Urinary bladder (tissue), 4 donors: ENCODE measurements around the gene EYA4. TPM values are rescaled to one million over a fixed set of nuclear protein-coding genes. Genes with fewer than 3 reads are reported as not detected.

Experiments
- DNase-seq: peaks from one replicate; pipeline ENCODE4 v3.0.0-alpha.2; 2015; ENCODE audit errors: extremely low spot score
- H3K27ac ChIP-seq: one replicate; pipeline ENCODE4 v1.5.1; 2013; ENCODE audit warnings: low read depth, mild to moderate bottlenecking, moderate library complexity
- H3K36me3 ChIP-seq: one replicate; pipeline ENCODE4 v1.6.1; 2013; ENCODE audit warnings: mild to moderate bottlenecking, moderate library complexity; ENCODE audit not compliant: insufficient read depth
- H3K4me1 ChIP-seq: one replicate; pipeline ENCODE4 v1.6.1; 2013; ENCODE audit warnings: mild to moderate bottlenecking, moderate library complexity; ENCODE audit not compliant: insufficient read depth
- H3K4me3 ChIP-seq: one replicate; pipeline ENCODE4 v1.5.1; 2013; ENCODE audit warnings: low read depth, low read length
- WGBS: extraction: QIAGEN DNeasy Blood & Tissue Kit; methylation state at CpG from one replicate; pipeline ENCODE4 v1.1.7; 2013; 5-methylcytosine and 5-hydroxymethylcytosine counted together
- polyA plus RNA-seq: library from polyadenylated mRNA; stranded (reverse); fragments of 200-250 nt; gene quantifications from one replicate; pipeline ENCODE4 v1.2.3, GENCODE V29; 2013
- total RNA-seq: library from RNA; depleted of rRNA; stranded (reverse); fragments of >200 nt; gene quantifications from one replicate; pipeline ENCODE4 v1.2.3, GENCODE V29; 2014
- donor health status: healthy with polysubstance abuse.
- donor health status: healthy.

Gene EYA4
- total and polyA plus RNA-seq, 2 donors = 1.3 to 20.9 TPM

- 90% methylated on average over 1 of the region's 1 CpG for WGBS
- H3K27ac ChIP-seq = no peak overlapping the region
These were observed 118.6 kb downstream of the EYA4 start for GRCh38 chr6:133359760-133360159.

GRCh38 chr6:133360194-133360593 is 119.0 kb downstream of the EYA4 start:
- Histone ChIP-seq H3K36me3 (no peaks in the 10 kb centered on the region), H3K4me3 (no peak overlapping the region), H3K4me1 (no peaks in the 10 kb centered on the region), H3K27ac (no peak overlapping the region)
- WGBS = 85% methylated on average over 5 of the region's 5 CpGs
- DNase-seq = no peak

More at GRCh38 chr6:133359760-133360159, 118.6 kb downstream of the EYA4 start:
- DNase-seq = no peak
- H3K36me3 ChIP-seq = no peaks in the 10 kb centered on the region
- no peak overlapping the region for H3K4me3 ChIP-seq
- H3K4me1 ChIP-seq = no peaks in the 10 kb centered on the region

GRCh38 chr6:133362813-133363212 is 121.7 kb downstream of the EYA4 start:
- Histone ChIP-seq H3K4me3 (no peak overlapping the region), H3K36me3 (no peaks in the 10 kb centered on the region), H3K27ac (no peak overlapping the region), H3K4me1 (no peaks in the 10 kb centered on the region)
- no peak for DNase-seq
- 73% methylated on average over 4 of the region's 4 CpGs for WGBS

DNA sequence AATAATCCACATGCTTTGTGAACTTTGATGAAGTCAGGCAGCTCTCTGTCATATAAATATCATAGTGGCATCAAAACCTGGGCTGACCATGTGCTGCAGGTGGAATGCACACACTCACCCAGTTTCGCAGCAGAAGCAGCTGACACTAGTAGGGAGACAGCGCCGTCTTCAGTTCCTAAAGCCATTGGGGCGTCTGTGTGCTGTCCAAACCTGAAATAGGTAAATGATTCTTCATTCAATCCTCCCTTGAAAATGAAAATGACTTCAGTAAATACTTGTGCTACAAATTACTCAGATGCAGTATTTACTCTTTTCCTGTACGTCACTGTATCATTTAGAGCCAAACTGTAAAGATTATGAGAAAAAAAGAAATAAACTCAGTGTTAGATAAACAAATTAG is 127.5 kb downstream of the EYA4 start:
- H3K4me3 ChIP-seq = no peak overlapping the region
- DNase-seq = no peak
- peaks cover 2% of the 10 kb centered on the region for H3K4me1 ChIP-seq
- WGBS = 47% methylated on average over 5 of the region's 5 CpGs
- no peak overlapping the region for H3K27ac ChIP-seq
- no peaks in the 10 kb centered on the region for H3K36me3 ChIP-seq

DNA sequence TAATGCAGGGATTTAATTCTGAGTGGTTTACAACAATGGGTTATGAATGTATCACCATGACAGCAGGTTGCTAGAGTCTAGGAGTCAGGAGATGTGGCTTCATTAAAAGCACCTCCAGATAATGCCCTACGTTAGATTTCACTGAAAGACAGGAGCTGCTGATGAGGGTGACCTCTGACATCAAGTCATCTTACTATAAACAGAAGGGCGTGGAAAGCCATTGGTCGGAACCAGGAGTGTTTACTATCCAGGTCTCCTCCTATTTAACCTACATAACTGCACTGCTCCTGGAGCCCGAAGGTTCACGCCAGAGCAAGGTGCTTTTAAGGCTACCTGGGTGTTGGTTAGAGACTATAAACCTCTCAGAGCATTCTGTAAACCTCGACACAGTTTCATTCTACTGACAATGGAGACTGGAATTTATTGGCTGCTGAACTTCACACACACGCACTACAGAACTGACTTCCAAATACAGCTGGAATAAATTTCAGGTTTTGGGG is 128.7 kb downstream of the EYA4 start:
- no peaks in the 10 kb centered on the region for H3K36me3 ChIP-seq
- no peak overlapping the region for H3K4me3 ChIP-seq
- no peak for DNase-seq
- WGBS = 51% methylated on average over 7 of the region's 7 CpGs
- H3K27ac ChIP-seq = no peak overlapping the region
- H3K4me1 ChIP-seq = peaks cover 2% of the 10 kb centered on the region

DNA sequence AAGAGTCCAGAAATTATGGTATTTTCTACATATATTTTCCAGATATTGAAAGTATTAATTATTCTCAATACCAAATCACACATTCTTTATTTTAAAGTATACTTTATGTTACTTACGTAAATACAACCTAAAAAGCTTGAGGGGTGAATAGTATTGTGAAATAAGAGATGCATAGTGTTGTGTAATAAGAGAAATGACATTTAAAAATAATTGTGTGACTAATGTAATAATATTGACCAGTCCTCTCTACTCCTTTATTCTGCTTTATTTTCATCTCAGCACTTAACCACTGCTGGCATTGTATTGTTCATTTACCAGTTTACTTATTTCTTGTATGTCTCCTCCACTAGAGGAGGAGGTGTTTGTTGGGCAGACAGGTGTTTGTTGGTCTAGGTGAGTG is 135.6 kb downstream of the EYA4 start:
- 93% methylated on average over 1 of the region's 1 CpG for WGBS
- Histone ChIP-seq H3K4me3 (no peak overlapping the region), H3K36me3 (no peaks in the 10 kb centered on the region), H3K4me1 (no peaks in the 10 kb centered on the region), H3K27ac (no peak overlapping the region)
- no peak for DNase-seq

DNA sequence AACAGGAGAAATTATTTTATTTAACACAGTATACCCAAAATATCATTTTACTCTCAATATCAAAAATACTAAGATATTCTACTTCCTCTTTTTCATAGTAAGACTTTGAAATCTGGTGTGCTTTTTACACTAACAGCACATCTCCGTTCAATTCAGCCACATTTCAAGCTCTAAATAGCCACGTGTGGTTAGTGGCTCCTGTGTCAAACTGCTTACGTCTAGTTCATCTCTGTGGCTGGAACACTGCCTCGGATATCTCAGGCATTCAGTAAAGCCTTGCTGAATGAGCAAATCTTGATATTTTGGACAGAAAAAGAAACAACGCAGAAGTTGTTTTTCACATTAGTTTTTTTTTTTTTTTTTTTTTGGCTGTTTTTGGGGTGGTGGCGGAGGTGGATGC is 136.1 kb downstream of the EYA4 start:
- DNase-seq = no peak
- Histone ChIP-seq H3K4me1 (no peaks in the 10 kb centered on the region), H3K27ac (no peak overlapping the region), H3K36me3 (no peaks in the 10 kb centered on the region), H3K4me3 (no peak overlapping the region)
- WGBS = 60% methylated on average over 6 of the region's 6 CpGs

DNA sequence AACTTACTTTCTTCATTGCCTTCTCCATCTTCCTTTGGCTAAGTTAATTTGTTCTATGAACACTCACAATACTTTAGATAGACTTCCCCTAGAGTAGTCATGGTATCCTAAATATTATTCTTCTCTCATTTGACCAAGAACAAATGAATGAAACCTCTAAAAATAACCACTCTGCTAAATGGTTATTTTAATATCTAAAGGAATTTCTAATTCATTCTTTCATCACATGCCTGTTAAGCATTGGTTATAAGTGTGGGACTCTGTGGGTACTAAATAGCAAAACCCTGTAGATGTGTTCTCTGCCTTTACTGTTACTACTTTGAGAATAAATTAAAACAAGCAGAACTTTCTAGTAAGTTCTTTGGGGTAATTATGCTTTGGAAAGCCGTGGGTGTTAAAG is 138.9 kb downstream of the EYA4 start:
- WGBS = 85% methylated on average over 1 of the region's 1 CpG
- H3K4me1 ChIP-seq = no peaks in the 10 kb centered on the region
- H3K27ac ChIP-seq = no peak overlapping the region
- no peaks in the 10 kb centered on the region for H3K36me3 ChIP-seq
- H3K4me3 ChIP-seq = no peak overlapping the region
- DNase-seq = no peak

DNA sequence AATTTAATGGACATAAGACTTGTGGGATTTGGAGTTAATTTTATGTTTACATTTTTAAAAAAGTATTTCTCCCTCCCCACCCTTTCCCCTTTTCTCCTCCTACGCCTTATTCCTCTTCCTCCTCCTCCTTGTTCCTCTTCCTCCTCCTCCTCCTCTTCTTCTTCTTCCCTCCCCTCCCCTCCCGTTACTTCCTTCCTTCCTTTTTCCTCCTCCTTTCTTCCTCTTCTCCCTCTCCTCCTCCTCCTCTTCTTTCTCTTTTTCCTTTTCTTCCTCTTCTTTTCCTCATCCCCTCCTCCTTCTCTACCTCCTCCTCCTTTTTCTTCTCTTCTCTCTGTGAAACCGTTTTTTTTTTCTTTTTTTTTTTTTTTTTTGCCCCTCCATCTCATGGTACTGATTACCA is 139.6 kb downstream of the EYA4 start:
- 77% methylated on average over 3 of the region's 3 CpGs for WGBS
- no peak for DNase-seq
- Histone ChIP-seq H3K4me3 (no peak overlapping the region), H3K27ac (no peak overlapping the region), H3K4me1 (no peaks in the 10 kb centered on the region), H3K36me3 (no peaks in the 10 kb centered on the region)

DNA sequence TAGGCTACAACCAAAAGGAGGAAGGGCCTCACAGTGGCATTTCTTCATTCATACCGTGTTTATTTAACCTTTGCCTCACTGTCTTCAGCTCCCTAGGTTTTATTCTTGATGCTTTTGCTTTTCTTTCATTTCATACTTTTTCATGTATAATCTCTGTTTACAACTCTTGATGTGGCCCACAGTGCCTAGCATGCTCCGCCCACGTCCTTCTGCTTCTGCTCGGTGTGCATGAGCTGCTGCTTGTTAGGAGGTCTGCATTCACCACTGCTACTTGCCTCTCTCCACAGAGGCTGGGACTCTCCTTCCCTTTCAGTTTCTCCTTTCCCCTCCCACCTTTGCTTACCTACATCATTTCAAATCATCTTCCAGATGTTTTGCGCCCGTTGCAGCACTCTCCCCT is 147.6 kb downstream of the EYA4 start:
- 67% methylated on average over 6 of the region's 6 CpGs for WGBS
- Histone ChIP-seq H3K4me3 (no peak overlapping the region), H3K36me3 (no peaks in the 10 kb centered on the region), H3K27ac (no peak overlapping the region), H3K4me1 (no peaks in the 10 kb centered on the region)
- DNase-seq = no peak

- H3K27ac ChIP-seq = no peak overlapping the region
- no peak for DNase-seq
- WGBS = 96% methylated on average over 9 of the region's 9 CpGs
- H3K4me3 ChIP-seq = no peak overlapping the region
- no peaks in the 10 kb centered on the region for H3K4me1 ChIP-seq
- no peaks in the 10 kb centered on the region for H3K36me3 ChIP-seq
These were observed 149.0 kb downstream of the EYA4 start for GRCh38 chr6:133390168-133390567.

GRCh38 chr6:133392015-133392414 is 150.9 kb downstream of the EYA4 start:
- WGBS = 86% methylated on average over 3 of the region's 3 CpGs
- no peak for DNase-seq
- Histone ChIP-seq H3K36me3 (no peaks in the 10 kb centered on the region), H3K27ac (no peak overlapping the region), H3K4me1 (no peaks in the 10 kb centered on the region), H3K4me3 (no peak overlapping the region)

DNA sequence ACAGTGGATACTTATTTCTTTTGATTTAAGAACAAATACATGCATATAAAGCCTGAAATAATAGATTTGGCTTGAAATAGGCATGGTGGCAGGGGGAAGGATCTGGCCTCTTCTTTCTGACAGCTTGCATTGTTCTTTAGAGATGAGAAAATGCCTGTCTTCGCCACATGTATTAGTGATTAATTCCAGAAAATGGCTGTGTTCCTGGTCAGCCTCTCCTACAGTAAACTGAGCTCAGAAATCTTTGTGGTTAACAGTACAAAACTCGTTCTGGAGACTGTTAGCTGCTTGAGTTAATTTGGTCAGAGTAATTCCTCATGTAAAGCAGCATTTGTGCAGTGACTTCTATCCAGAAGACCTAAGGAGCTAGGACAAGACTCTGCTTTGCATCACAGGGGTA is 151.5 kb downstream of the EYA4 start:
- no peak overlapping the region for H3K27ac ChIP-seq
- H3K4me3 ChIP-seq = no peak overlapping the region
- WGBS = 76% methylated on average over 2 of the region's 2 CpGs
- no peaks in the 10 kb centered on the region for H3K36me3 ChIP-seq
- H3K4me1 ChIP-seq = no peaks in the 10 kb centered on the region
- no peak for DNase-seq

DNA sequence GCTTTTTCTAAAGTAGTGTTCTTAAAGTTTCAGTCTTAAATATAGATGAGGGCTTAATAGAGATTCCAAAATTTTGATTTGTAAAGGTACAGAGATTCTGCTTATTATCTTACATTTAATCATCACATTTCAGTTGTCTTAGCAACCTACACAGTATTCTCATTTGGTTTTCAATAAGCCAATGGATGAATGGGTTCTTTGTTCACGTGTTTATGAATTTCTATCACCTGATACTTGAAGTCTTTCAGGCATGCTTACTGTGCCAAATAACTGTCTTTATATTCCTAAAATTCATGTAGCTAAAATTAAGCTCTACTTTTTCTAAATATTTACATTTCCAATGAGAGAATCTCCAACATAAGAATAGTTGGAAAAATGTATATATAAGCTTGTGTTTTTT is 152.7 kb downstream of the EYA4 start:
- DNase-seq = no peak
- Histone ChIP-seq H3K36me3 (no peaks in the 10 kb centered on the region), H3K27ac (no peak overlapping the region), H3K4me1 (no peaks in the 10 kb centered on the region), H3K4me3 (no peak overlapping the region)
- 78% methylated on average over 1 of the region's 1 CpG for WGBS

DNA sequence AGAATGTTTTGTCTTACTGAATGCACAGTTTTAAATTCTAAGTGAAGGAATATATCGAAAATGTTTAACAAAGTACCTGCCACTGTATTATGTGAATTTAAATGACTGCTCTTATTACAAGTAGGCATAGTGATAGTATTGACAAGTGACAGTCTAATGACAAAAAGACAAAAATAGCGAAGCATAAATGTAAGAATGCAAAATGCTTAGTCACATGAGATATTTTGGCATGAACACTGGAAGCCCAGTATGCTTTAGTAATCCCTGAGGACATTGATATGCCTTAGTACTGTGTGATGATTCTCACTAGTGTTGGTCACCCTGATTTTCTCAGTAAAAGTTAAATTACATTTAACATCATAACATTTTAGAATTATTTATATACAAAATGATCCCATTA is 153.5 kb downstream of the EYA4 start:
- Histone ChIP-seq H3K4me3 (no peak overlapping the region), H3K27ac (no peak overlapping the region), H3K36me3 (no peaks in the 10 kb centered on the region), H3K4me1 (no peaks in the 10 kb centered on the region)
- no peak for DNase-seq
- 89% methylated on average over 2 of the region's 2 CpGs for WGBS
